PC-3 (cell line): Measurements from ENCODE around the gene CLASP1.

Source experiments
- CTCF ChIP-seq: fragments of 300-600 bp; sonication (generic); conservative IDR thresholded peaks from 2 replicates; pipeline ENCODE4 v1.5.1; 2017; ENCODE audit warnings: antibody characterized with exemption, low read depth, mild to moderate bottlenecking, low read length
- EZH2 ChIP-seq: fragments of 300-600 bp; sonication (generic); IDR thresholded peaks from one replicate; pipeline ENCODE4 v1.6.1; 2017; ENCODE audit warnings: antibody characterized with exemption, mild to moderate bottlenecking, low read length; ENCODE audit not compliant: unreplicated experiment
- EZH2phosphoT487 ChIP-seq: fragments of 300-600 bp; sonication (generic); IDR thresholded peaks from 2 replicates; pipeline ENCODE4 v1.6.1; 2018; ENCODE audit warnings: mild to moderate bottlenecking, antibody characterized with exemption, low read length, borderline replicate concordance

- TF ChIP-seq CTCF = no peak
- TF ChIP-seq EZH2 = no peak
- no peak for TF ChIP-seq EZH2phosphoT487
These were observed 135.5 kb downstream of the CLASP1 start for GRCh38 chr2:121513597-121514333.
